Gastroesophageal sphincter (tissue), 3 donors: ENCODE data around the gene SPATS1.

ENCODE experiments used
- EP300 ChIP-seq: sonication (generic); formaldehyde crosslinking; IDR thresholded peaks from one replicate; pipeline ENCODE4 v1.6.1; 2017; ENCODE audit warnings: antibody characterized with exemption, mild to moderate bottlenecking
- TF ChIP-seq, protein P1 (sequence below), 4 experiments: fragments of 200-600 bp in 2 of 4; fragments of 450-650 bp in 2 of 4; sonication (generic) in 1 of 4; IDR thresholded peaks; one replicate each; pipeline ENCODE4 v1.5.1; 2017 to 2019; ENCODE audit warnings: antibody characterized with exemption in 4 of 4, mild to moderate bottlenecking in 2 of 4, moderate library complexity in 2 of 4

GRCh38 chr6:44332585-44332984 is 9.9 kb upstream of the SPATS1 start:
- TF ChIP-seq, protein P1, sequence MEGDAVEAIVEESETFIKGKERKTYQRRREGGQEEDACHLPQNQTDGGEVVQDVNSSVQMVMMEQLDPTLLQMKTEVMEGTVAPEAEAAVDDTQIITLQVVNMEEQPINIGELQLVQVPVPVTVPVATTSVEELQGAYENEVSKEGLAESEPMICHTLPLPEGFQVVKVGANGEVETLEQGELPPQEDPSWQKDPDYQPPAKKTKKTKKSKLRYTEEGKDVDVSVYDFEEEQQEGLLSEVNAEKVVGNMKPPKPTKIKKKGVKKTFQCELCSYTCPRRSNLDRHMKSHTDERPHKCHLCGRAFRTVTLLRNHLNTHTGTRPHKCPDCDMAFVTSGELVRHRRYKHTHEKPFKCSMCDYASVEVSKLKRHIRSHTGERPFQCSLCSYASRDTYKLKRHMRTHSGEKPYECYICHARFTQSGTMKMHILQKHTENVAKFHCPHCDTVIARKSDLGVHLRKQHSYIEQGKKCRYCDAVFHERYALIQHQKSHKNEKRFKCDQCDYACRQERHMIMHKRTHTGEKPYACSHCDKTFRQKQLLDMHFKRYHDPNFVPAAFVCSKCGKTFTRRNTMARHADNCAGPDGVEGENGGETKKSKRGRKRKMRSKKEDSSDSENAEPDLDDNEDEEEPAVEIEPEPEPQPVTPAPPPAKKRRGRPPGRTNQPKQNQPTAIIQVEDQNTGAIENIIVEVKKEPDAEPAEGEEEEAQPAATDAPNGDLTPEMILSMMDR (IDR thresholded peaks at IDR 0.05): no peak
- no peak for TF ChIP-seq EP300
